EL (cell line): ENCODE measurements around the gene ZFYVE28.

Experiments
- DNase-seq: peaks from one replicate; pipeline ENCODE4 v3.0.0-alpha.2; 2016

The ZFYVE28 gene

GRCh38 chr4:2256156-2256731, 162.2 kb downstream of the ZFYVE28 start:
- no peak for DNase-seq

GRCh38 chr4:2255501-2256155, 162.8 kb downstream of the ZFYVE28 start:
- DNase-seq, result no peak

- no peak for DNase-seq
These were observed 163.6 kb downstream of the ZFYVE28 start for GRCh38 chr4:2254665-2255500.

- no peak for DNase-seq
These were observed 165.0 kb downstream of the ZFYVE28 start for GRCh38 chr4:2253160-2254084.

- DNase-seq, result no peak
These were observed 165.8 kb downstream of the ZFYVE28 start for GRCh38 chr4:2252530-2253091.

GRCh38 chr4:2251795-2252529, 166.5 kb downstream of the ZFYVE28 start:
- DNase-seq, result no peak

- DNase-seq, result no peak
These were observed 167.2 kb downstream of the ZFYVE28 start for GRCh38 chr4:2251073-2251794.

GRCh38 chr4:2250357-2251072, 167.9 kb downstream of the ZFYVE28 start:
- DNase-seq, result no peak

GRCh38 chr4:2249526-2250356, 168.7 kb downstream of the ZFYVE28 start:
- no peak for DNase-seq

- no peak for DNase-seq
These were observed 169.6 kb downstream of the ZFYVE28 start for GRCh38 chr4:2248821-2249261.

- no peak for DNase-seq
These were observed 170.2 kb downstream of the ZFYVE28 start for GRCh38 chr4:2248044-2248780.

GRCh38 chr4:2247128-2248043, 171.1 kb downstream of the ZFYVE28 start:
- no peak for DNase-seq

GRCh38 chr4:2246384-2247127, 171.9 kb downstream of the ZFYVE28 start:
- DNase-seq, result no peak

- no peak for DNase-seq
These were observed 172.6 kb downstream of the ZFYVE28 start for GRCh38 chr4:2245787-2246275.

- no peak for DNase-seq
These were observed 173.2 kb downstream of the ZFYVE28 start for GRCh38 chr4:2245057-2245786.
